Stimulated activated CD4-positive, alpha-beta T cell treated with anti-CD3 and anti-CD28 coated beads, Interleukin-1b, Interleukin-23, amount 100 ng/mL, for 48 hours (primary cell): ENCODE measurements around the gene ABHD12.

Source experiments
- DNase-seq: peaks from one replicate; pipeline ENCODE4 v3.0.0-alpha.2; 2020

Gene ABHD12

DNA sequence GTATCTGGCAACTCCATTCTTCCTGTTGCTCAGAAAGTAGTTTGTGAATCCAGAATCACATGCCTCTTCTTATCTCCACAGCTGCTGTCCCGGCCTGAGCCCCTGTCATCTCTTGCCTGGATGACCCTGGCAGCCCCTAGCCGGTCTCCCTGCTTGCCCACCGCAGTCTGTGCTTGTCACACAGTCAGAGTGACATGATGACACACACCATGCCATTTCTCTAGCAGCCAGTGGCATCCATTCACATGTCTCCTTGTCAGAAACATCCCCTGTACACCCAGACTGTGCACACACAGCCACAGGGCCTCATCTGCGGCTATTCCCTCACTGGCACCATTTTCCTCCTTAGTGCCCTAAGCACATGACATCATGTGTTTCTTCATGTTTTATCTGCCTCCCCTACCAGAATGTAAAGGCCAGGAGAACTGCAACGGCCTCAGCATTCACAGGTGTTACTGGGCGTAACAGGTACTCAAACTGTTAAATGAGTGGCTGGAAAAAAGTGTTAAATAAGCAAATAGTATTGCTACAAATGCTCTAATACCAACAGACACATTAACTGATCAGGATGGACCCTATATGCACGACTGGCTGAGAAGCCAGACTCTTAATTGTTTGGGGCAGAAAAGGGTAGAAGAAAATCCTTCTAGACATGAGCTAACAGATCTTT, 9.6 kb downstream of the ABHD12 start:
- DNase-seq: no peak

DNA sequence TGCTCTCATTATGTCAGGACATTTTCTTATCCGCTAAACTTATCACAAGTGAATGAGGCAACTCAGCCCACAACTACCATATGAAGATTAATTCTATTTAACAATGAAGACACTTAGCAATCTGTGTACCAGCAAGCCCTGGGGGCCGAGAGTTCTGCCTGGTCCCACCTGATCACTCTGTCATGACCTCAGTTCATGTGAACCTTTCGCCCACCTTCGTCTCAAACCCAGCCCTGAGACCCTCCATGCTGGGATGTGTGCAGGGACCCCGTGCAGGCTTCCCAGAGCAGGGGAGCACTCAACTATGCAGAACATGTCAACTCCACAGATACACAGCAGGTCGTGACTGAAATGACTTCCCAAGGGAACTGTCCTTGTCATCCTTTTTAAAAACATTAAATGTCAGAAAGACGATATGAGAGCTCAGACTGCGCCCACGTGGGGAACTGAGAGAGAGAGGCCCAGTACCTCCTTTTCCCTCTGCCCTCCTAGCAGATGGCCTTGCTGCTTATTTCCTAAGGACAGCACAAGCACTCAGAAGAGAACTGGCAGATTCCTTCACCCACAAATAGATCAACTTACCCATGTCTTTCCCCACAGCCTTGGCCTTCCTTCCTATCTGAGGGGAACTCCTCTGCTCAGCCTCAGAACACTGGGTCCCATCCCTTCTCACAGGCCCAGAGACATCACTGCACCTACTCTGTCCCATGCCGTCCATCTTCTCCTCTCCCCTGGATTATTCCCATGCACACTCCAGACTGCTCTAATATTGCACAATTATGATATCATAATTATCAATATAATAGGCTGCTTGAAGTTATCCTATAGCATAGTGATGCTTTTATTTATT, 11.5 kb downstream of the ABHD12 start:
- DNase-seq: no peak

DNA sequence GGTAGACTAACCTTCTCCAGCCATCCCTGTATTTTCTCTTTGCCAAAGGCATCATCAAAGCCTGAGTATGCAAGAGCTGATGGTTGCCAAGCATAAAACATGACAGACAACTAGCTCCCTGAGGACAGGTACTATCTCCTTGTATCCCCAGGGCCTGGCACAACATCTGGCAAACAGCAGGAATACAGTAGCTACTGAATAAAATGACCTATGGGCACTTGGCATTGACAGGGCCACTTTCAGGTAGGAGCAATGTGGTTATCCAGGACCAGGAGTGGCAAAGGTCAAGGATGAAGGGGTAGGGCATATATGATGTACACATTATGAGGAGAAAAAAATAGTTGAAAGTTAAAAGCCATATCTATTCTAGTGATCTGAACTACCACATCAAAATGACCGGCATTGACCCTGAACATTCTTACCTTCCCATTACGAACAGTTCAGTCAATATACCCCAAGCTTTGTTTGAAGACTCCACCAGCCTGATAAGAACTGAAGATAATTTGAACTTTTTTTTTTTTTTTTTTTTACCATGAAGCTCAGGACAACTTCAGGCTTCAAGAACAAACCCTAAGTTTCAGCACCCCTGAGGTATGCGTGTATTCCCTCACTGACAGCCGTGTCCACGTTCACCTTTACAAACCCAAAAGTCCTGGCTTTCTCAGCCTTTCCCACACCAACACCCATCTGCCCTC, 12.3 kb downstream of the ABHD12 start:
- DNase-seq: no peak

DNA sequence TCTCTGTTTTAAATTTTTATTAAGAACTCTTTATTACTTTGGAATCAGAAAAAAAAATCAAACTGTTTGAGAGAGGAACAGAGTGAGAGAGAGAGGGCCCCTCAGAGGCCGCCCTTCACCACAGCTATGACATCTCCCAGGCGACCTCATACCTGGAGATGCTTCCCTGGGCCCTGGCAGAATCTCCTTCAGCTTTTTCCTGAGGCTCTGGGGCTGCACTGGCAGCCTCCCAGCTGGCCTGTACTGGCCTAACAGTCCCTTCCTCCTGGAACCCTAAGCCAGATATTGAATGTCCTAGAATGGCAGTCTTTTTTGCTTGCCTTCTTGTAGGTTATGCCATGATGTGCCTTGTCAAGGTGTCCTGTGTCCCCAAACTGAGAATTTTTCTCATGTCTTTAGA, 13.7 kb downstream of the ABHD12 start:
- DNase-seq: no peak

DNA sequence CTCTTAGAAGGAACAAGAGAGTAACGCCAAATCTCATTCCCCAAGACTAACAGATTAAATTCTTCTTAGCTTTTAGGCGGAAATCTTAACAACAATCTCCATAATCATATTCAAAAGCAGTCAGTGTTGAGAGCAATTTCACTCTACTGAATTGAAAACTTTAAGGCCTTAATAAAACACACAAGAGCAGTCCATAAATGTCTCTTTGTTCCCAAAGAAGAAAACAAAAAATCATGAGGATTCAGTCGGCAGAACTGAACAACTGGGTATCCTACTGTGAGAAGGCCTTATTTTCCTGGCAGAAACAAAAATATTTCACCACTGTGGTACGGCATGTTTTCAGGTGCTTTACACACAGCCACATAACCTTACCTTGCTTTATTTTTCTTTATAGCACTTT, 14.4 kb downstream of the ABHD12 start:
- DNase-seq: no peak

DNA sequence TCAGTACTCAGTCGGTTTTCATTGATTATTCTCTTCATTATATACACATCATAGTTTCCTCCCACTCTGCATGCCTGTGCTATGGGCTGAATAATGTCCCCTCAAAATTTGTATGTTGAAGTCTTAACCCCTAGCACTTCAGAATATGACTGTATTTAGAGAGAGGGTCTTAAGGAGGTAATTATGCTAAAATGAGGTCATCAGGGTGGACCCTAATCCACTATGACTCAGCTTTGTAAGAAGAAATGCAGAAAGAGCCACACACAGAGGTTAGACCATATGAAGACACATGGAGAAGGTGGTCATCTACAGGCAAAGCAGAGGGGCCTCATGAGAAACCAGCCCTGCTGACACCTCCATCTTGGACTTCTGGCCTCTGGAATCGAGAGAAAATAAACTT, 15.8 kb downstream of the ABHD12 start:
- DNase-seq: no peak

DNA sequence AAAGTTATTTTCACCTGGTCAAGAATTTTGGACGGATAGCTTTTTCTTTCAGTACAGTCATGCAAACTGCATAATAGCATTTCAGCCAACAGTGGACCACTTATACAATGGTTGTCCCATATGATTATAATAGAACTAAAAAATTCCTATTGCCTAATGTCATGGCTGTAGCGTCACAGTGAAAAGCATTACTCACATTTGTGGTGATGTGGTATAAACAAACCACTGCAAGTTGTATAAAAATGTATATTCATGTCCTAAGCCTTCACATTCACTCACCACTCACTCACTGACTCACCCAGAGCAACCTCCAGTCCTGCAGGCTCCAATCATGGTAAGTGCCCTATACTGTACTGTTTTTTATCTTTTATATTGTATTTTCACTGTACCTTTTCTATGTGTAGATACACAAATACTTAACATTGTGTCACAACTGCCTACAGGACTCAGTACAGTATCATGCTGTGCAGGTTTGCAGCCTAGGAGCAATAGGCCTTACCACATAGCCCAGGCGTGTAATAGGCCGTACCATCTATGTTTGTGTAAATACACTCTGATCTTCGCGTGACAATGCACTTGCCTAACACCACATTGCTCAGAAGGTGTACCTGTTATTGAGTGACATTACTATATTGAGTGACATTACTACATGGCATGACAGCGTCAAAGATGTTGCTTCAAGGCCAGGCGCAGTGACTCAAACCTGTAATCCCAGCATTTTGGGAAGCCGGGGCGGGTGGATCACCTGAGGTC, 17.9 kb downstream of the ABHD12 start:
- DNase-seq: peak; percentile 25

DNA sequence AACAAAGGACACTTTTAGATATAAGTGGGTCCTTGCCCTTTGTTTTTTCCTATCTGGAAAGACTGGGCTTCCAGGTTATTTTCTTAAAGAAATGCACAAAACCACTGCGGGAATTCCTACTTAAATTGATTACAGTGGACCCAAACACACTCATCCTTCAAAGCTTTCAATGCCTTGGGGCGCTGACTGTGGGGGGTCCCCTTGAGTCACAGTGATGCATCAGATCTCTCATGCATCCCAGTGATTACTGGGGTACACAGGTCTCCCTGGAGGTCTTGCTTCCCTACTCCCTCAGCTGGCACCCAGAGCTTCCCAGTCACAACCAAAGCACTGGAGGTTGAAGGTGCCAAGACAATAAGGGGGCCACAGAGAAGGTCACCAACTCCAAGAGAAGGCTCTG, 20.7 kb downstream of the ABHD12 start:
- DNase-seq: no peak

DNA sequence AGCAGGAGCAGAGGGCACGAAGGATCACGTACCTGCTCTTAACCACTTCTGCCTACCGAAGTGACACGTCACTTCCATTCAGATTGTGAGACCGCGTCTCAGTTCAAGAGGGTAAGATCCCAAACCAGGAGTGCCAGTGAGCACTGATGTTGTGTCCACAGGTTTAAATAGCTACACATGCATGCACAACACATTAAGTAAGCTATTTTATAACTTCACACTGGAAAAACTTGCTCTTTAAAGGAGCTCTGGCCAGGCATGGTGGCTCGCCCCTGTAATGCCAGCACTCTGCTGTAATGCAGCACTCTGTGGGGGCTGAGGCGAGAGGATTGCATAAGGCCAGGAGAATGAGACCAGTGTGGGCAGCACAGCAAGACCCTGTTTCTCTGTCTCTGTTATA, 21.1 kb downstream of the ABHD12 start:
- DNase-seq: no peak

DNA sequence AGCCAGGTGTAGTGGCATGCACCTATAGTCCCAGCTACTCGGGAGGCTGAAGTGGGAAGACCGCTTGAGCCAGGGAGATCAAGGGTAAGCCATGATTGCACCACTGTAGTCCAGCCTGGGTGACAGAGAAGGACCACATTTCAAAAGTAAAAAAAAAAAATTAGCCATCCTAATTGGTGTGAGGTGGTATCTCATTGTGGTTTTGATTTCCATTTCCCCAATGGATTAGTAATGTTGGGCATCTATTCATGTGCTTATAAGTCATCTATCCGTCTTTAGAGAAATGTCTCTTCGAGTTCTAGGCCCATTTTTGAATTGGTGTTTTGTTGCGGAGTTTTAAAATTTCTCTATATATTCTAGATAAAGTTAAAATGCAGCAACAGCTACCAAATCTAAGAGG, 21.7 kb downstream of the ABHD12 start:
- no peak for DNase-seq

DNA sequence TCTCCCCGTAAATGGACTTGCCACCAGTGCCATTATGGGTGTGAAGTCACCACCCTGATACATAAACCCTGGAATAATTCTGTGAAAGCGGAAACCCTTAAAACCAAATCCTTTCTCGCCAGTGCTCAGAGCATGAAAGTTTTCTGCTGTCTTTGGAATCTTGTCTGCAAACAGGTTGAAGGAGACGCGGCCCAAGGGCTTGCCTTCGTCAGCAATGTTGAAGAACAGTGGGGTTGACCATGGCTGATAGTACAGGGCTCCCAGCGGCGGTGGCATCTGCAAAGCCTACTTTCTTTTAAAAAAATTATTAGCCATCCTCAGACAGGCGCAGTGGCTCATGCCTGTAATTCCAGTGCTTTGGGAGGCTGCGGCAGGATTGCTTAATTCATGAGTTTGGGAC, 22.1 kb downstream of the ABHD12 start:
- no peak for DNase-seq

DNA sequence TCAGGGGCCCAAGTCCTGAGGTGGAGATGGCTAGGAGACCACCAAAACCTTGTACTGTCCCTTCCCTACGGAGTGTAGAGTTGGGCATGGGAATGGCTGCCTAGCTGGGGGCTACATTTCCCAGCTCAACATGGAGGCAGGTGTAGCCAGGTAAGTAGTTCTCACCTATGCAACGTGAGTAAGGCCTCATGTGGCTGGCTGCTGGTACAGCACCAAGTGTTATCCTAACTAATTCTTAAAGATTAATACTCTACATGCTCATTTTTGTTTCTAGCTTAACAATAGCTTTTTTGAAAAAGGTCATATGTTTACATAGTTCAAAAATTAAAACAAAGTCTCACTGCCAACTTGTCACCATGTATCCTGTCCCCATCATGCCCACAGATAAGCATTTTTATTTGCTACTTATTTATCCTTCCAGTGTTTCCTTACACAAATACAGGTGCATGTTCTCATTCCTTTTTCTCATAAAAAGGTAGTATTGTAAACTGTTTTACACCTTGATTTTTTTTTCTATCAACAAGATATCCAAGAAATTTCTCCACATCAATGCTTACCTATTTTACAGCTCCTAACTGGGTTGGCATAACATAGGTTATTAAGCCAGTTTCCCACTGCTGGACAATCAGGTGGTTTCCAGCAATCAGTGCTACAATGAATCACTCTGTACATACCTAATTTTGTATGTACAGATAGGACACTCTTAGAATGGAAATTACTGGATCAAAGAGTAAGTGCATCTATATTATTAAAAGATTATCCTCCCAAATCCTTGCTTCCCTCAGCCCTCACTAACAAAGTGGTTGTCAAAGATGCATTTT, 25.5 kb downstream of the ABHD12 start:
- no peak for DNase-seq

DNA sequence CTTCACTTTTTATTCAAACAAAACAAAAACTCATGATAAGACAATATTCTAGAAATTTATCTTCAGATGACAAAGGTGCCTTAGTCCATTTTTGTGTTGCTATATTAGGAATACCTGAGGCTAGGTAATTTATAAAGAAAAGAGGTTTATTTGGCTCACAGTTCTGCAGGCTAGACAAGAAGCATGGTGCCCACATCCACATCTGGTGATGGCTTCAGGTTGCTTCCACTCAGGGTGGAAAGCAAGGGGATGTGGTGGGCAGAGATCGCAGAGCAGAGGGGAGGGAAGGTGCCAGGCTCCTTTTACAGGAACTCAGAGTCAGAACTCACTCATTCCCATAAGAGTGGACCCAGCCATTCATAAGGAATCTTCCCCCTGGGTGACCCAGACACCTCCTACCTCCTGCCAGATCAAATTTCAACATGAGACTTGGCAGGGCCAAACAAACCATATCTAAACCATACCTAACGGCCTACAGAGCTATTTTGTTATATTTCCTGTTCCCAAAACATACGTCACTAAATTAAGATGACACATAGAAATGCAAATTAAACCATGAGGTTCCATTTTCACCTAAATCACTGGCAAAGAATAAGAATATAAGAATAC, 26.4 kb downstream of the ABHD12 start:
- no peak for DNase-seq

DNA sequence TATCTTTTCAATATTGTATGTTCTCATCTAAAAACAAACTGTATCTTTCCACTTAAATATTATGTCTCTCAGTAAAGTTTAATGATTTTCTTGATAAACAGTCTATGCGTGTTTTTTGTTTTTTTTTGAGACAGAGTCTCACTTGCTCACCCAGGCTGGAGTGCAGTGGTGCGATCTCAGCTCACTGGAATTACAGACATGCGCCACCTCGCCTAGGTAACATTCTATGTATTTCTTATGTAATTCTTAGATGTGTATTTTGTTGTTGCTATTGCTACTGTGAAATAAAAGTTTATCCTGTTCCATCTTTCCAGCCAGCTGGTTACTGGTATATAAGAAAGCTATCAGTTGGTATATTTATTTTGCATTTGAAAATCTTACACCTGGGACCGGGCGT, 29.4 kb downstream of the ABHD12 start:
- no peak for DNase-seq

DNA sequence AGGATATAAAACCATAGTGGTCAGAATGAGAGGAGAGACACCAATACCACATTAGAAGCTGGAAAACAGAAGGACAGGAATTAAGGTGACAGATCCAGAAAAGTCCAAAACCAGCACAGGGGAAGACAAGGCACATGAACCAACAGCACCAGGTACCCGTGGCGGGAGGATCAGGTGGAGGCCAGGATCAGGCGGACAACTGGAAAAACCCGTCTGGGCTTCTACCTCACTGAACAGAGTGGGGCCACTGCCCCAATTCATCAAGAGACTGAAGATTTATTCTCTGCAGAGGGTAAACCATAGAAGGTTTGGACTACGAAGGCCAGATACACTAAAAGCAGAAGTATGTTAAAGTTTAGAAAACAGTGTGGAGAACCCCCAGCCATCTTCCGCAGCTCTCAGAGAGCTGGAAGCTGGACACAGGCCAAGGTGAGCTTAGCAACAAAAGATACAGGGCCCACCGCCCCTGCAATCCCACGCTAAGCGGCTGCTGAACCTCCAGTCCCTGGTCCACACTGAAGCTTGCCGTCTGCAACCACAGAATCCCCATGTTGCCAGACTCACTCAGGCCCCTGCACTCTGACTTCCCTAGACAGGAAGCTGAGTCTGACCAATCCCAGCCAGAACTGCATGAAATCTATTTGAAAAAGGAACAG, 29.9 kb downstream of the ABHD12 start:
- DNase-seq: no peak

DNA sequence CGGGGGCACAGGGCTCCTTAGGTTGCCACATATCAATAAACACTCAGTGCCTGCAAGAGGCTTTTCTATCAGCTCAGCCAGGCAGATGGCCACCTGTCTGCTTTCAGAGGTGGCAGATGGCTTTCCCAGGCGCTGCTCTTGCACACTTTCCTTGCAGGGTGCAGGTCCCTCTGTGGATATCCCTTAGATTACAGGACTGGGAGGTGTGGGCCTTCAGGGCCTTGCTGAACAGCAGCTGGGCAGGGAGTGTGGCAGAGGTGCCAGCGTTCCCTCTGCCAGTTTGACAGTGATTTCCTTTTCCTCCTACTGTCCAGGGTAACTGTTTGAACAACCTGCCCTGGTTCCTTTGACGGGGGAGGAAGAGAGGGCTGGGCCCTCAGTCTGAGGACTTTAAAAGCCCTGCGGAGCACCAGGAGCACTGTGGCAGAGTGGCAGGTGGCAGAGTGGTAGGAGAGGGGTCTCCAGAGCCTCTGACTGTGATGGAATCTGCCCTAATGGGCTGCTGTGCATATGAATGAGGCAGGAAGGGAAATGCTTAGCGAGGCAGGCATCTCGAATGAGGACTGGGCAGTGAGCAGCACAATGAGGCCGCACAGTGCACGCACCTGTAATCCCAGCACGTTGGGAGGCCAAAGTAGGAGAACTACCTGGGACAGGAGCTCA, 34.2 kb downstream of the ABHD12 start:
- no peak for DNase-seq

DNA sequence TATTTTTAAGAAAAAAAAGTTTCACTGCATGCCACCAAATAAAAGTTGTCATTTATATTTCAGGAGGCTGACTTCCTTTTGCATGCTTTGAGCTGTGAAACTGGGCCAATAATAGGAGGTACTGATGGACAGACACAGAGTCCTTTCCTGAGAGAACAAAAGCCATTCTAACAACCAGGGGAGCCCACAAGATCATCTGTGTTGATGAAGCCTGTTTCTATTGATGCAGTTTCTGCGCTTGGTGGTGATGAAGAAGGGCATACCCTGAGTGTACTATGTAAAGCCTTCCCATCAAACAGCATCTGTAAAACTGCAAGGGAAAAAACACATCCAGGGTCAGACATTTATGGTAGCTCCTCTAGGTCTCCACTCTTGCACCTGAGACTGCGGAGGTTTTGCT, 34.8 kb downstream of the ABHD12 start:
- no peak for DNase-seq

DNA sequence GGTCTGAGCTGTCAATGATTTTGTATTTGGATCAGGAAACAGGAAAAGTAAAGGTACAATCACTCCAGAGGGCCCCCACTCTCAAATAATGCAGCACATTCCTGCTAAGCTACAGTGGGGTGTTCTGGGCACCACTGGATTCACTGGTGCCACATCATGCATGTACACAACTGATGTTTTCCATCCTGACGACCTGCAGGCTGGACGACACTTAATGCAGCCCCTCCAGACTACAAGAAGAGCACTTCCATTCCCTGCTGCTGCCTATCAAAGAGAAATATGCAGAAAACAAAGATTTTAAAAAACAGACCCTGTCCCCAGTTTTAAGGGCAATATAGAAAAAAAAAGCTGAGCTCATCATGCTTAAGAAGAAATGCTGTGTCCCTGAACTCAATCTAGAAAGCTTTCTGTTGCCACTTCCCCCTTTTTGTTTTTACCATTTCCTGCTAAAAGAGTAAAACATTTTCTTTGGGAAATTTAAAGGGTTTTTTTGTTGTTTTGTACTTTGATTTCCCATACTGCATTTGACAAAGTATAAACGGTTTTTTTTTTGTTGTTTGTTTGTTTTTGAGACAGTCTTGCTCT, 35.5 kb downstream of the ABHD12 start:
- no peak for DNase-seq

DNA sequence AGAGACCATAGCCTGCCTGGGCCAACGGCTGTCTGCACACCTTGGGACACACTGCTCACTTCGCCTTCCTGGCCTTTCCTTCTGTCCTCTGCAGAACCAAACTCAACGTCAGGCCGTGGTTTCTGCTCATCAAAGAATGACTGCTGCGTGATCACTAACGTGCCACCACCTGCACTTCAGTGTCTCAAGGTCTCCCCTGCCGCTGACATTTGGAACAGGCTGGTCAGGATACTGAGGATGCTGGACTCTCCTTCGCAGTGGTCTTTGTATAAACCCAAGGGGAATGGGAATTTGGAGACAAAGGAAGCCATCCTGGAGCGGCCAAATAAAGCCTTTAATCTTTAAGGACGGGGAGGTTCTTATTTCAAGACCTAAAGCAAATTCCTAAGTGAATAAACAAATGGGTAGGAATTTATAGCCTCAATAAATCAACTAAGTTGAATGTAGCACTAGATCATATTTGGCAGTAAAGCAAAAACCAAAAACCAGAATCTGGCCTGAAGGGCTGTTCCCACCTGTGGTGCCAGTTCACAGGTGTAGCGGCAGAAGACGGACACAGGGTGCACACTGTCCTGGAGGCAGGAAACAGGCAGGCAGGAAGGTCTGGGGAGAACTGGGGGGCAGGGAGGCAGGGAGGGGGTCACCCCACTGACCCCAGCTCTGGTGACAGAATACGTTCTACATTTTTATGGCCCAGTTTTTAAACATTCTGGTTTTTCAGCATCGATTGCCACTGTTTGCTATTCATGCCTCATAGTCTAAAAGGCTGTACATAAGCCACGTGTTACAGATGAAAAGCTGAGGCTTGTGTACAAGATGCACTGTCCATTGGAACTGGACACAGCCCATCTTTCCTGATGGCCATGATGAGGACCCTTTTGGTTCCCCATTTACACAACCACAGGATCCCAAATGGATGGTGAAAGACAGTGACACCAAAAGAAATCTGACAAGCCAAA, 36.6 kb downstream of the ABHD12 start:
- no peak for DNase-seq
